Measurements from ENCODE around the gene MAST4.

The MAST4 gene

DNA sequence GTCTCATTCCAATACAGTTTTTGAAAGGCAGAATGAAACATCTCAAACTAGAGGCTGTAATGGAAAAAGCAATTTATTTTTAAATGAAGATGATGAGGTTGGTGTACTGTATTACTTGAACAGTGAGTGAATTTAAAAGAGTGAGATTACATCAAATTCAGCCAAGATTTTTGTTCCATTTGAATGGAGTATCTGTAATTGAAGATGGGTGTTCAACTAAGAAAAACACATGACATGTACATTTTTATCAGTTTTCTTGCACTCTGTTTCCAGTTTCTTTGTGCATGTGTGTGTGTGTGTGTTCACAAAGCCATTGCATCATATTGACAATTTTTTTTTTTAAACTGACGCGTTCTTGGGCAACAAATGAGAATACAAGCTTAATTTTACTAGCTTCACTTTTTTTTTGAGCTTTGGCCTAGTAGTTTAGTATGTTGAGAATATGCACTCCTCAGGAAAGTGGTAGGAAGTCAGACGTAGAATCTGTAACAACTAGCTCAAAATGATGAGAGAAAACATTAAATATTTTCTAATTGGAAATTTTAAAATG lies 243.5 kb downstream of the MAST4 start:
- no peak overlapping the region for H3K4me3 ChIP-seq (ENCODE audit: low read depth, low read length)
- TF ChIP-seq, protein P1, sequence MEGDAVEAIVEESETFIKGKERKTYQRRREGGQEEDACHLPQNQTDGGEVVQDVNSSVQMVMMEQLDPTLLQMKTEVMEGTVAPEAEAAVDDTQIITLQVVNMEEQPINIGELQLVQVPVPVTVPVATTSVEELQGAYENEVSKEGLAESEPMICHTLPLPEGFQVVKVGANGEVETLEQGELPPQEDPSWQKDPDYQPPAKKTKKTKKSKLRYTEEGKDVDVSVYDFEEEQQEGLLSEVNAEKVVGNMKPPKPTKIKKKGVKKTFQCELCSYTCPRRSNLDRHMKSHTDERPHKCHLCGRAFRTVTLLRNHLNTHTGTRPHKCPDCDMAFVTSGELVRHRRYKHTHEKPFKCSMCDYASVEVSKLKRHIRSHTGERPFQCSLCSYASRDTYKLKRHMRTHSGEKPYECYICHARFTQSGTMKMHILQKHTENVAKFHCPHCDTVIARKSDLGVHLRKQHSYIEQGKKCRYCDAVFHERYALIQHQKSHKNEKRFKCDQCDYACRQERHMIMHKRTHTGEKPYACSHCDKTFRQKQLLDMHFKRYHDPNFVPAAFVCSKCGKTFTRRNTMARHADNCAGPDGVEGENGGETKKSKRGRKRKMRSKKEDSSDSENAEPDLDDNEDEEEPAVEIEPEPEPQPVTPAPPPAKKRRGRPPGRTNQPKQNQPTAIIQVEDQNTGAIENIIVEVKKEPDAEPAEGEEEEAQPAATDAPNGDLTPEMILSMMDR (IDR thresholded peaks at IDR 0.05; ENCODE audit: low read depth, low read length), result no peak

DNA sequence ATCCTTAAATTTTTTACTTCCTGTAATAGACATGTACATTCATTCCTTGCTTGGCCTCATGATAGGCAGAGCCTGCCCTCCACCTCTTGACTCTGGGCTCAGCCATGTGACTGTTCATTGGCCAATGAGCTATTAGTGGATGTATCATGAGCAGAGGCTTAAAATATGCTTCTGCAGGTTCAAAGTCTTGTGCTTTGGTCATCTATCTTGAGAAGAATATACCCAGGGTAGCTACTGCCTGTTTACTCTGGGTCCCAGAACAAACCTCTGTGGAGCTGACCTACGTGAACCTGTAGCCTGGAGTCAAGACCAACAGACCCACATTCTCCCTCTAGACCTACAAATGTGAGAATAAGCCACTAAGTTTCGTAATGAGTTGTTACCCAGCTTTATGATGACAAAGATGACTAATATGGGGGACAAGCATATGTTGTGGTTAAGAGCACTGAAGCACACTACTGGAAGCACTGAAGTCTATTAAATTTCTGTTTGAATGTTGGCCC lies 244.4 kb downstream of the MAST4 start:
- no peak overlapping the region for H3K4me3 ChIP-seq (ENCODE audit: low read depth, low read length)
- TF ChIP-seq, protein P1 (IDR thresholded peaks at IDR 0.05; ENCODE audit: low read depth, low read length), result no peak

DNA sequence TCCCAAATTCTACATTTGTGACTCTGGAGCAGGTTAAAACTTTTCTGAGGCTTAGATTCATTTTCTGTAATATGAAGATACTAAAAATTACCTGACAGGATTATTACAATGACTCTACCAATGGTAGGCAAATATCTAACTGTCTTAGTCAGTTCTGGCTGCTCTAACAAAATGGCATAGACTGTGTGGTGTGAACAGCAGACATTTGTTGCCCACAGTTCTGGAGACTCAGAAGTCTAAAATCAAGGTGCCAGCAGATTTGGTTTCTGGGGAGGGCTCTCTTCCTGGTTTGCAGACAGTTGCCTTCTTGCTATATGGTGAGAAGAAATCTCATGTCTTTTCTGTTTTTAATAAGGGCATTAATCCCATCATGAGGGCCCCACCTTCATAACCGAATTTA lies 245.1 kb downstream of the MAST4 start:
- TF ChIP-seq, protein P1 (IDR thresholded peaks at IDR 0.05; ENCODE audit: low read depth, low read length), result no peak
- H3K4me3 ChIP-seq (ENCODE audit: low read depth, low read length), result no peak overlapping the region

DNA sequence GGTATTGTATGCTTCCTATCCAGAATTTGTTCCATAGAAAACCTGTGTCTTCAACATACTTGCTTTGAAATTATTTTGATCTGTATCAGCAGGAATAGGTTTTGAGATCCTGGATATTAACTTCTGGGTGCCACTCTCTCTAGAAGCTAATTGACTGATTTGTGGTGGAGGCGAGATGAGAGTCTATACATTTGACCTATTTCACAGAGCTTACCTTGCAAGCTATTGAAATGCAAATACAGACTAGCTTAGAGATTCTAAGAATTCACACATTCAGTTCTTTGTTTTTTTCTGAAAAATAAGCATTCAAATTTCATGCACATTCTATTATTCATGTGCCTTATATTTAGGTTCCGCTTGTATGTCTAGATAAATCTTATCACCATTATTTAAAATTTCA lies 246.3 kb downstream of the MAST4 start:
- TF ChIP-seq, protein P1 (IDR thresholded peaks at IDR 0.05; ENCODE audit: low read depth, low read length), result no peak
- no peak overlapping the region for H3K4me3 ChIP-seq (ENCODE audit: low read depth, low read length)

DNA sequence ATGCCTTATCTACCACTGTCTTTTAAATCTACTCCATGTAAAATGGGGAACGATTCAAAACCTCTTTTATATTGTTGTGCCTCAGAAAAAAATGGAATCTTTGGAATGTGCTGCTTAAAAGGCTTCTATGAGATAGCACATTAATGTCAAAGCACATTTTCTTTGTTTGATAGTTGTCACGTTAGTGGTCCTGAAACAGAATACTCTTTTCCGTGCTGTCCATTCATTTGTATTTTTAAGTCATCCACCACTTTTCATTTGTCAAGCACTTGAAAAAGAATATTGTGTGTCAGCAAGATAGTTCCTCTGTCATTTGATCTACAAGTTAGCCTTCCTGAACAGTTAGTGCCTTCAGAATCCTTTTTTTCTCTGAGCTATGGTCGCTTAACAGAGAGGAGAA lies 246.9 kb downstream of the MAST4 start:
- TF ChIP-seq, protein P1 (IDR thresholded peaks at IDR 0.05; ENCODE audit: low read depth, low read length), result no peak
- no peak overlapping the region for H3K4me3 ChIP-seq (ENCODE audit: low read depth, low read length)

DNA sequence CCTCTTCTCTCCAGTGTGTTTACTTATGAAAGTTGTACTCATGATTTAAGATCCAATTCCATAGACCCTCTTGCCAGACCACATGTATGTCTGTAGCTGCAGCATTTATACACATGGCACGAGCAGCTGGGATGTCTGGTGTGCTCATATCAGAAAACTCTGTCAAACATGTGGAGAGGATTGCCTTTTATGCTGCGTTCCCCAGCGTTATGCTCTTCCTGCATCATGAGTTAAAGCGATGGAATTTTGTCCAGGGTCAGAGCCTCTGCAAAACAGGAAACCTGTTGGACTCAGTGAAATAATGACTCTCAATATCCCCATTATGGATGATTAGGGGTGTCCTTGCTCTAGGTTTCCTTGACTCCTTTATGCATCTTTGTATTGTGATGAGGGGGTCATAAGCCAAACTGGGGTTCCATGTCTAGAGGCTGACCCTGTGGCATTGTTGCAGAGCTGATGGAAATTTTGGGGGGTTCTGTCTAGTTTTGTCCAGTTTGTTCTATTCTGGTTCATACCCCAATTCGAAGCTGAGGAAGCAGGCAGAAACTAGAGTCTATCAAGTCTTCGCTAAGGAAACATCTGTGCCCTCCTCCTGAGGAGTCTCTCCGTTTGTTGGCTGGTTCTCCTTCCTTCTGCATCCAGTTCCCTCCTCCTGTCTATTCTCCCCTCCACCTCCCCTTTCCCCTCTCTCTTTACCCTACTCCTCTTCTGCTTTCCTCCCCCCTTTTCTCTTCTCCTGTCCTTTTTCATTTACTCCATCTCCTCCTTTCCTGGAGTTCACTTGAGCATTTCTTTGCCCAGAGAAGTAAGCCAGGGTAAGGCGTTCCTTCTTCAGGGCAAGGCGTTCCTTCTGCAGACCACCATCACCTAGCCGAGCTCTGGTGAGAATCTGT lies 252.8 kb downstream of the MAST4 start:
- no peak overlapping the region for H3K4me3 ChIP-seq (ENCODE audit: low read depth, low read length)
- TF ChIP-seq, protein P1 (IDR thresholded peaks at IDR 0.05; ENCODE audit: low read depth, low read length), result no peak

DNA sequence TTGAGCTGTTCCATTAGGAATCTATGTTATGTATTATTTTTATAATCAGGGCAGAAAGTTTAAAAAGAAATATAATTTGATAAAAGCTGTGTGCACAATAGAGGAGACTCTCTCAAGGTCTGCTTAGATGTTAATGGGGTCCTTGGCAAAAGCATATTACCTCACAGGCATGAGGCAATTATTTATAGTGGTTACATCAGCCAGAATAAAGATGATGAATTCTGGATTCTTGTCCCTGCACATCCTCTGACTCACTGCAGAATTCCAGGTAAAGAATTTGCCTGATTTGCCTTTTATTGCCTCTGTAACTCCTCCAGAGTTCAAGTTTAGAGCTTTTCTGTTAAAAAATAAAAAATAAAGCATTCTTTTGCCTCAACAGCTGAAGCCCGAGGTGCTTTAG lies 253.6 kb downstream of the MAST4 start:
- H3K4me3 ChIP-seq (ENCODE audit: low read depth, low read length), result no peak overlapping the region

More for the DNA sequence above, 253.6 kb downstream of the MAST4 start:
- TF ChIP-seq, protein P1 (IDR thresholded peaks at IDR 0.05; ENCODE audit: low read depth, low read length), result no peak

Data from WI38 (cell line).